GM23338 (cell line): Measurements from ENCODE around the gene CYBA. TPM values are rescaled to one million over a fixed set of nuclear protein-coding genes. Genes with fewer than 3 reads are reported as not detected.
A peak's percentile ranks its signal among the peaks of the same experiment; 100 is the strongest.

Experiments
- ATAC-seq: fragments of 200-7000 bp; cut with Tn5 transposase; 3 replicates; pipeline ENCODE4 v1.9.1; 2020
- DNase-seq: peaks from one replicate; pipeline ENCODE4 v3.0.0-alpha.2; 2015; ENCODE audit warnings: low spot score
- H2AFZ ChIP-seq: fragments of 200-600 bp; sonication (generic); 2 replicates; pipeline ENCODE4 v1.8.0; 2016; ENCODE audit warnings: antibody characterized with exemption, mild to moderate bottlenecking, moderate library complexity
- H3F3A ChIP-seq: fragments of 200-600 bp; sonication (generic); replicated peaks from 2 replicates; pipeline ENCODE4 v1.8.0; 2017; ENCODE audit warnings: antibody characterized with exemption, mixed run types, low read depth
- H3K27ac ChIP-seq: fragments of 200-600 bp; sonication (generic); 2 replicates; pipeline ENCODE4 v1.6.1; 2016; ENCODE audit warnings: low read depth
- H3K27me3 ChIP-seq: fragments of 200-600 bp; sonication (generic); 2 replicates; pipeline ENCODE4 v1.8.0; 2016; ENCODE audit warnings: mild to moderate bottlenecking, mixed run types, moderate library complexity; ENCODE audit not compliant: insufficient read depth
- H3K36me3 ChIP-seq: fragments of 200-600 bp; sonication (generic); 2 replicates; pipeline ENCODE4 v1.8.0; 2016; ENCODE audit warnings: mild to moderate bottlenecking; ENCODE audit not compliant: insufficient read depth
- H3K4me1 ChIP-seq: fragments of 200-600 bp; sonication (generic); 2 replicates; pipeline ENCODE4 v1.8.0; 2016; ENCODE audit warnings: mild to moderate bottlenecking, moderate library complexity; ENCODE audit not compliant: insufficient read depth
- H3K4me2 ChIP-seq: fragments of 200-600 bp; sonication (generic); 2 replicates; pipeline ENCODE4 v1.7.1; 2017; ENCODE audit warnings: mixed run types
- H3K4me3 ChIP-seq: fragments of 200-600 bp; sonication (generic); 2 replicates; pipeline ENCODE4 v1.6.1; 2016; ENCODE audit warnings: mixed run types
- H3K79me2 ChIP-seq: fragments of 200-600 bp; sonication (generic); replicated peaks from 2 replicates; pipeline ENCODE4 v1.8.0; 2017; ENCODE audit warnings: mild to moderate bottlenecking; ENCODE audit not compliant: insufficient read depth
- H3K9me2 ChIP-seq: fragments of 200-600 bp; sonication (generic); 2 replicates; pipeline ENCODE4 v1.8.0; 2017; ENCODE audit not compliant: insufficient read depth
- H4K20me1 ChIP-seq: fragments of 200-600 bp; sonication (generic); replicated peaks from 2 replicates; pipeline ENCODE4 v1.8.0; 2017; ENCODE audit warnings: mild to moderate bottlenecking; ENCODE audit not compliant: insufficient read depth
- H3K27ac Mint-ChIP-seq: 2 replicates; pipeline ENCODE4 v1.8.0; 2020; ENCODE audit warnings: inconsistent platforms, mild to moderate bottlenecking, moderate library complexity, mixed read lengths
- H3K27me3 Mint-ChIP-seq: 3 replicates; pipeline ENCODE4 v1.8.0; 2022; ENCODE audit warnings: low read depth, mild to moderate bottlenecking, moderate library complexity, mixed read lengths, inconsistent platforms; ENCODE audit not compliant: insufficient read depth, poor library complexity
- H3K36me3 Mint-ChIP-seq: 3 replicates; pipeline ENCODE4 v1.8.0; 2021; ENCODE audit warnings: low read depth, mild to moderate bottlenecking, inconsistent platforms, moderate library complexity, mixed read lengths
- H3K4me1 Mint-ChIP-seq: 3 replicates; pipeline ENCODE4 v1.8.0; 2020; ENCODE audit warnings: mild to moderate bottlenecking, inconsistent platforms, mixed read lengths
- H3K4me3 Mint-ChIP-seq: 3 replicates; pipeline ENCODE4 v1.8.0; 2021; ENCODE audit warnings: moderate library complexity, mild to moderate bottlenecking, inconsistent platforms, mixed read lengths
- H3K9me3 Mint-ChIP-seq: 3 replicates; pipeline ENCODE4 v1.8.0; 2020; ENCODE audit warnings: moderate library complexity, mild to moderate bottlenecking, inconsistent platforms, mixed read lengths
- CREB1 ChIP-seq: fragments of 250-450 bp; sonication (Bioruptor Pico); IDR thresholded peaks from 2 replicates; pipeline ENCODE4 v1.5.0; 2020; ENCODE audit warnings: low read depth, mild to moderate bottlenecking, moderate library complexity
- EZH2 ChIP-seq: fragments of 200-600 bp; sonication (generic); IDR thresholded peaks from one replicate; pipeline ENCODE4 v1.8.0; 2017; ENCODE audit warnings: antibody characterized with exemption, mild to moderate bottlenecking, low read depth; ENCODE audit not compliant: unreplicated experiment
- EZH2phosphoT487 ChIP-seq: fragments of 200-600 bp; sonication (generic); IDR thresholded peaks from one replicate; pipeline ENCODE4 v1.8.1; 2018; ENCODE audit warnings: antibody characterized with exemption; ENCODE audit not compliant: unreplicated experiment
- JUNB ChIP-seq: IDR thresholded peaks from one replicate; pipeline ENCODE4 v1.6.1; 2016; ENCODE audit warnings: antibody characterized with exemption; ENCODE audit not compliant: unreplicated experiment
- NANOG ChIP-seq: IDR thresholded peaks from 2 replicates; pipeline ENCODE4 v1.6.1; 2016; ENCODE audit warnings: antibody characterized with exemption, borderline replicate concordance
- POLR2AphosphoS5 ChIP-seq: IDR thresholded peaks from 2 replicates; pipeline ENCODE4 v1.6.1; 2016; ENCODE audit warnings: antibody characterized with exemption, low read depth
- STAT1 ChIP-seq: IDR thresholded peaks from one replicate; pipeline ENCODE4 v1.6.1; 2016; ENCODE audit warnings: antibody characterized with exemption; ENCODE audit not compliant: unreplicated experiment
- ZNF114 ChIP-seq: fragments of 250-450 bp; sonication (Bioruptor Pico); IDR thresholded peaks from 2 replicates; pipeline ENCODE4 v1.5.0; 2020; ENCODE audit warnings: mild to moderate bottlenecking, moderate library complexity
- ZNF331 ChIP-seq: fragments of 250-450 bp; sonication (Bioruptor Pico); IDR thresholded peaks from 2 replicates; pipeline ENCODE4 v1.5.0; 2020; ENCODE audit warnings: low read depth, mild to moderate bottlenecking, moderate library complexity
- polyA plus RNA-seq: library from polyadenylated mRNA; unstranded; fragments of >200 nt; fragmentation: Nextera tagmentation; extraction: Ambion mirVana; gene quantifications from 2 replicates; pipeline ENCODE4 v1.2.1, GENCODE V29; 2016
- total RNA-seq: library from RNA; depleted of rRNA; stranded (reverse); fragments of >200 nt; shearing (Covaris generic); gene quantifications from 2 replicates; pipeline ENCODE4 v1.2.3, GENCODE V29; 2014
- TF ChIP-seq, protein P1 (sequence below): IDR thresholded peaks from one replicate; pipeline ENCODE4 v1.6.1; 2018; ENCODE audit warnings: antibody characterized with exemption; ENCODE audit not compliant: unreplicated experiment
- TF ChIP-seq, protein P2 (sequence below): fragments of 250-450 bp; sonication (Bioruptor Pico); IDR thresholded peaks from 2 replicates; pipeline ENCODE4 v1.5.0; 2020; ENCODE audit warnings: mild to moderate bottlenecking, moderate library complexity
- TF ChIP-seq, protein P3 (sequence below), 2 experiments: fragments of 200-600 bp in 1 of 2; sonication (generic) in 1 of 2; conservative IDR thresholded peaks; 2 replicates each; pipeline versions ENCODE4 v1.5.1 to v1.6.1; 2016 to 2017; ENCODE audit warnings: antibody characterized with exemption in 2 of 2, low read depth in 2 of 2, mild to moderate bottlenecking in 2 of 2, moderate library complexity in 1 of 2
- TF ChIP-seq, protein P4 (sequence below): IDR thresholded peaks from 2 replicates; pipeline ENCODE4 v1.6.1; 2016; ENCODE audit warnings: antibody characterized with exemption

Gene CYBA
- total and polyA plus RNA-seq, 2 experiments from 2014 or later, result 275 to 281 TPM

DNA sequence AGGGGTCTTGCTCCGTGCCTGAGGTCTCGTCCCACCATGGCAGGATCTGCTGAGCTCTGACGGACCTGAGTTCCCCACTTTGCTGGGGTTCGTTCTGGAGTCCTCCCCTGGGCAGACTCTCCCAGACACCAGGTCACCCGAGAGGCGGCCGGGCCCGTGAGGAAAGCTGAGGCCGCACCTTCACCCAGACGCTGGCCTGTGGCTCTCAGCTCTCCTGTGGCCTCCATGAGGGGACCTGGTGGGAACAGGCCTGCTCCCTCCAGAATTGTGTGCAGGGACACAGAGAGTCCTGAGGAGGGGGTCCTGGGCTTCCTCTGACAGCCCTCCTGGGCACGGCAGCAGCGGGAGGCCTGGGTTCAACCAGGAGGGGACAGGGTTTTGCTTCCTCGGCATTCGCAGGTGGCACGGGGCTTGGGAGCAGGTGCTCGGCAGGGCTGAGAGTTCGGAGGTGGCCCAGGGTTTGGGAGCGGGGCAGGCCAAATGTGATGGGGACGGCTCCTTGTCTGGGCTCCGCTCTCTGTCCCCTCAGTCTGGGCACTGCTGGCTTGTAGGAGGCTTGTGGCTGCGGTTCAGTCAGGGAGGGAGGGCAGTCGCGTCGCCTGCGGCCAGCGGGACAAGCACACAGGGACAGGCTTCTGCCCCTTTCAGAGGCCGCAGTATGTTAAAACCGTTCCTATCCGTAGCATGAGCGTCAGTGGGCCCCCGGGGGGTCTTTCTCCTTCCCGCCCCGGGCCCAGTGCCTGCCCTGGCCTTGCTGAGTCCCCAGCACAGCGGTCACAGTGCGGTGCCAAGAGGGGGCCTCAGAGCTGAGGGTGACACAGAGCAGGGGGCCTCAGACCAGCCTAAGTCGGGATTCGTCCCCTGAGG lies 43.6 kb upstream of the CYBA start:
- H3F3A ChIP-seq, result no peaks in the 10 kb centered on the region
- H3K27me3 Mint-ChIP-seq, result peaks cover under 1% of the 10 kb centered on the region
- H3K4me1 Mint-ChIP-seq, result no peaks in the 10 kb centered on the region
- no peaks in the 10 kb centered on the region for H3K27me3 ChIP-seq
- H3K4me1 ChIP-seq, result no peaks in the 10 kb centered on the region
- DNase-seq, result no peak
- H3K4me3 ChIP-seq, result no peak overlapping the region
- H4K20me1 ChIP-seq, result no peaks in the 10 kb centered on the region
- H3K4me3 Mint-ChIP-seq, result no peak overlapping the region
- H3K9me3 Mint-ChIP-seq, result no peaks in the 10 kb centered on the region
- 0 out of 2 replicates have a peak overlapping the region, but pooled peaks have one; percentile 44 for H3K27ac Mint-ChIP-seq
- no peak overlapping the region for H3K4me2 ChIP-seq
- H3K9me2 ChIP-seq, result no peaks in the 10 kb centered on the region
- H3K27ac ChIP-seq, result no peak overlapping the region
- ATAC-seq, result no peak
- TF ChIP-seq POLR2AphosphoS5 (no peak), ZNF114 (no peak), NANOG (no peak), CREB1 (no peak), EZH2phosphoT487 (no peak), EZH2 (no peak), JUNB (no peak), STAT1 (no peak), ZNF331 (CRISPR knock-in tag) (no peak)
- TF ChIP-seq, protein P1, sequence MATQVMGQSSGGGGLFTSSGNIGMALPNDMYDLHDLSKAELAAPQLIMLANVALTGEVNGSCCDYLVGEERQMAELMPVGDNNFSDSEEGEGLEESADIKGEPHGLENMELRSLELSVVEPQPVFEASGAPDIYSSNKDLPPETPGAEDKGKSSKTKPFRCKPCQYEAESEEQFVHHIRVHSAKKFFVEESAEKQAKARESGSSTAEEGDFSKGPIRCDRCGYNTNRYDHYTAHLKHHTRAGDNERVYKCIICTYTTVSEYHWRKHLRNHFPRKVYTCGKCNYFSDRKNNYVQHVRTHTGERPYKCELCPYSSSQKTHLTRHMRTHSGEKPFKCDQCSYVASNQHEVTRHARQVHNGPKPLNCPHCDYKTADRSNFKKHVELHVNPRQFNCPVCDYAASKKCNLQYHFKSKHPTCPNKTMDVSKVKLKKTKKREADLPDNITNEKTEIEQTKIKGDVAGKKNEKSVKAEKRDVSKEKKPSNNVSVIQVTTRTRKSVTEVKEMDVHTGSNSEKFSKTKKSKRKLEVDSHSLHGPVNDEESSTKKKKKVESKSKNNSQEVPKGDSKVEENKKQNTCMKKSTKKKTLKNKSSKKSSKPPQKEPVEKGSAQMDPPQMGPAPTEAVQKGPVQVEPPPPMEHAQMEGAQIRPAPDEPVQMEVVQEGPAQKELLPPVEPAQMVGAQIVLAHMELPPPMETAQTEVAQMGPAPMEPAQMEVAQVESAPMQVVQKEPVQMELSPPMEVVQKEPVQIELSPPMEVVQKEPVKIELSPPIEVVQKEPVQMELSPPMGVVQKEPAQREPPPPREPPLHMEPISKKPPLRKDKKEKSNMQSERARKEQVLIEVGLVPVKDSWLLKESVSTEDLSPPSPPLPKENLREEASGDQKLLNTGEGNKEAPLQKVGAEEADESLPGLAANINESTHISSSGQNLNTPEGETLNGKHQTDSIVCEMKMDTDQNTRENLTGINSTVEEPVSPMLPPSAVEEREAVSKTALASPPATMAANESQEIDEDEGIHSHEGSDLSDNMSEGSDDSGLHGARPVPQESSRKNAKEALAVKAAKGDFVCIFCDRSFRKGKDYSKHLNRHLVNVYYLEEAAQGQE, result no peak
- TF ChIP-seq, protein P2, sequence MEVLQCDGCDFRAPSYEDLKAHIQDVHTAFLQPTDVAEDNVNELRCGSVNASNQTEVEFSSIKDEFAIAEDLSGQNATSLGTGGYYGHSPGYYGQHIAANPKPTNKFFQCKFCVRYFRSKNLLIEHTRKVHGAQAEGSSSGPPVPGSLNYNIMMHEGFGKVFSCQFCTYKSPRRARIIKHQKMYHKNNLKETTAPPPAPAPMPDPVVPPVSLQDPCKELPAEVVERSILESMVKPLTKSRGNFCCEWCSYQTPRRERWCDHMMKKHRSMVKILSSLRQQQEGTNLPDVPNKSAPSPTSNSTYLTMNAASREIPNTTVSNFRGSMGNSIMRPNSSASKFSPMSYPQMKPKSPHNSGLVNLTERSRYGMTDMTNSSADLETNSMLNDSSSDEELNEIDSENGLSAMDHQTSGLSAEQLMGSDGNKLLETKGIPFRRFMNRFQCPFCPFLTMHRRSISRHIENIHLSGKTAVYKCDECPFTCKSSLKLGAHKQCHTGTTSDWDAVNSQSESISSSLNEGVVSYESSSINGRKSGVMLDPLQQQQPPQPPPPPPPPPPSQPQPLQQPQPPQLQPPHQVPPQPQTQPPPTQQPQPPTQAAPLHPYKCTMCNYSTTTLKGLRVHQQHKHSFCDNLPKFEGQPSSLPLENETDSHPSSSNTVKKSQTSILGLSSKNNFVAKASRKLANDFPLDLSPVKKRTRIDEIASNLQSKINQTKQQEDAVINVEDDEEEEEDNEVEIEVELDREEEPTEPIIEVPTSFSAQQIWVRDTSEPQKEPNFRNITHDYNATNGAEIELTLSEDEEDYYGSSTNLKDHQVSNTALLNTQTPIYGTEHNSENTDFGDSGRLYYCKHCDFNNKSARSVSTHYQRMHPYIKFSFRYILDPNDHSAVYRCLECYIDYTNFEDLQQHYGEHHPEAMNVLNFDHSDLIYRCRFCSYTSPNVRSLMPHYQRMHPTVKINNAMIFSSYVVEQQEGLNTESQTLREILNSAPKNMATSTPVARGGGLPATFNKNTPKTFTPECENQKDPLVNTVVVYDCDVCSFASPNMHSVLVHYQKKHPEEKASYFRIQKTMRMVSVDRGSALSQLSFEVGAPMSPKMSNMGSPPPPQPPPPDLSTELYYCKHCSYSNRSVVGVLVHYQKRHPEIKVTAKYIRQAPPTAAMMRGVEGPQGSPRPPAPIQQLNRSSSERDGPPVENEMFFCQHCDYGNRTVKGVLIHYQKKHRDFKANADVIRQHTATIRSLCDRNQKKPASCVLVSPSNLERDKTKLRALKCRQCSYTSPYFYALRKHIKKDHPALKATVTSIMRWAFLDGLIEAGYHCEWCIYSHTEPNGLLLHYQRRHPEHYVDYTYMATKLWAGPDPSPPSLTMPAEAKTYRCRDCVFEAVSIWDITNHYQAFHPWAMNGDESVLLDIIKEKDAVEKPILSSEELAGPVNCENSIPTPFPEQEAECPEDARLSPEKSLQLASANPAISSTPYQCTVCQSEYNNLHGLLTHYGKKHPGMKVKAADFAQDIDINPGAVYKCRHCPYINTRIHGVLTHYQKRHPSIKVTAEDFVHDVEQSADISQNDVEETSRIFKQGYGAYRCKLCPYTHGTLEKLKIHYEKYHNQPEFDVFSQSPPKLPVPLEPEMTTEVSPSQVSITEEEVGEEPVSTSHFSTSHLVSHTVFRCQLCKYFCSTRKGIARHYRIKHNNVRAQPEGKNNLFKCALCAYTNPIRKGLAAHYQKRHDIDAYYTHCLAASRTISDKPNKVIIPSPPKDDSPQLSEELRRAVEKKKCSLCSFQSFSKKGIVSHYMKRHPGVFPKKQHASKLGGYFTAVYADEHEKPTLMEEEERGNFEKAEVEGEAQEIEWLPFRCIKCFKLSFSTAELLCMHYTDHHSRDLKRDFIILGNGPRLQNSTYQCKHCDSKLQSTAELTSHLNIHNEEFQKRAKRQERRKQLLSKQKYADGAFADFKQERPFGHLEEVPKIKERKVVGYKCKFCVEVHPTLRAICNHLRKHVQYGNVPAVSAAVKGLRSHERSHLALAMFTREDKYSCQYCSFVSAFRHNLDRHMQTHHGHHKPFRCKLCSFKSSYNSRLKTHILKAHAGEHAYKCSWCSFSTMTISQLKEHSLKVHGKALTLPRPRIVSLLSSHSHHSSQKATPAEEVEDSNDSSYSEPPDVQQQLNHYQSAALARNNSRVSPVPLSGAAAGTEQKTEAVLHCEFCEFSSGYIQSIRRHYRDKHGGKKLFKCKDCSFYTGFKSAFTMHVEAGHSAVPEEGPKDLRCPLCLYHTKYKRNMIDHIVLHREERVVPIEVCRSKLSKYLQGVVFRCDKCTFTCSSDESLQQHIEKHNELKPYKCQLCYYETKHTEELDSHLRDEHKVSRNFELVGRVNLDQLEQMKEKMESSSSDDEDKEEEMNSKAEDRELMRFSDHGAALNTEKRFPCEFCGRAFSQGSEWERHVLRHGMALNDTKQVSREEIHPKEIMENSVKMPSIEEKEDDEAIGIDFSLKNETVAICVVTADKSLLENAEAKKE, result no peak
- TF ChIP-seq, protein P3, sequence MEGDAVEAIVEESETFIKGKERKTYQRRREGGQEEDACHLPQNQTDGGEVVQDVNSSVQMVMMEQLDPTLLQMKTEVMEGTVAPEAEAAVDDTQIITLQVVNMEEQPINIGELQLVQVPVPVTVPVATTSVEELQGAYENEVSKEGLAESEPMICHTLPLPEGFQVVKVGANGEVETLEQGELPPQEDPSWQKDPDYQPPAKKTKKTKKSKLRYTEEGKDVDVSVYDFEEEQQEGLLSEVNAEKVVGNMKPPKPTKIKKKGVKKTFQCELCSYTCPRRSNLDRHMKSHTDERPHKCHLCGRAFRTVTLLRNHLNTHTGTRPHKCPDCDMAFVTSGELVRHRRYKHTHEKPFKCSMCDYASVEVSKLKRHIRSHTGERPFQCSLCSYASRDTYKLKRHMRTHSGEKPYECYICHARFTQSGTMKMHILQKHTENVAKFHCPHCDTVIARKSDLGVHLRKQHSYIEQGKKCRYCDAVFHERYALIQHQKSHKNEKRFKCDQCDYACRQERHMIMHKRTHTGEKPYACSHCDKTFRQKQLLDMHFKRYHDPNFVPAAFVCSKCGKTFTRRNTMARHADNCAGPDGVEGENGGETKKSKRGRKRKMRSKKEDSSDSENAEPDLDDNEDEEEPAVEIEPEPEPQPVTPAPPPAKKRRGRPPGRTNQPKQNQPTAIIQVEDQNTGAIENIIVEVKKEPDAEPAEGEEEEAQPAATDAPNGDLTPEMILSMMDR (conservative IDR thresholded peaks at IDR 0.05; ENCODE audit: low read depth in 2 of 2), result no peak
- TF ChIP-seq, protein P4, sequence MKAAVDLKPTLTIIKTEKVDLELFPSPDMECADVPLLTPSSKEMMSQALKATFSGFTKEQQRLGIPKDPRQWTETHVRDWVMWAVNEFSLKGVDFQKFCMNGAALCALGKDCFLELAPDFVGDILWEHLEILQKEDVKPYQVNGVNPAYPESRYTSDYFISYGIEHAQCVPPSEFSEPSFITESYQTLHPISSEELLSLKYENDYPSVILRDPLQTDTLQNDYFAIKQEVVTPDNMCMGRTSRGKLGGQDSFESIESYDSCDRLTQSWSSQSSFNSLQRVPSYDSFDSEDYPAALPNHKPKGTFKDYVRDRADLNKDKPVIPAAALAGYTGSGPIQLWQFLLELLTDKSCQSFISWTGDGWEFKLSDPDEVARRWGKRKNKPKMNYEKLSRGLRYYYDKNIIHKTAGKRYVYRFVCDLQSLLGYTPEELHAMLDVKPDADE, result no peak
- no peak overlapping the region for H2AFZ ChIP-seq
- H3K36me3 ChIP-seq, result no peaks in the 10 kb centered on the region
- no peaks in the 10 kb centered on the region for H3K36me3 Mint-ChIP-seq
- H3K79me2 ChIP-seq, result no peaks in the 10 kb centered on the region
